ENCODE results near the gene TSSK6. TPM values are rescaled to one million over a fixed set of nuclear protein-coding genes. Genes with fewer than 3 reads are reported as not detected.

Gene TSSK6
- total RNA-seq, 1 donor from 2014 or later = 1.4 TPM

Other genes with a start within 250 kb of the TSSK6 start
- not detected for gene TM6SF2, start 242.2 kb downstream of the TSSK6 start, total RNA-seq
- gene SUGP1, start 195.0 kb downstream of the TSSK6 start, total RNA-seq = 26.5 TPM
- gene MAU2, start 194.7 kb downstream of the TSSK6 start, total RNA-seq = 33.4 TPM
- gene GATAD2A, start 109.9 kb downstream of the TSSK6 start, total RNA-seq = 58.9 TPM
- gene NDUFA13, start 677 bp upstream of the TSSK6 start, total RNA-seq = 314 TPM
- 1.00 TPM for gene YJEFN3, start 13.4 kb upstream of the TSSK6 start, total RNA-seq
- not detected for gene CILP2, start 22.7 kb upstream of the TSSK6 start, total RNA-seq
- gene PBX4, start 103.1 kb upstream of the TSSK6 start, total RNA-seq = 0.20 TPM
- 7.6 TPM for gene LPAR2, start 112.7 kb upstream of the TSSK6 start, total RNA-seq
- 9.4 TPM for gene GMIP, start 128.1 kb upstream of the TSSK6 start, total RNA-seq
- gene ATP13A1, start 148.1 kb upstream of the TSSK6 start, total RNA-seq = 28.9 TPM
- 10.0 TPM for gene ZNF101, start 153.3 kb upstream of the TSSK6 start, total RNA-seq
- 2.3 TPM for gene ZNF14, start 217.6 kb upstream of the TSSK6 start, total RNA-seq

Measured in esophagus mucosa (tissue), 1 donor.